GM19372 (cell line): ENCODE data around the gene CHD9NB.
"Not testable (repeated sequence)": the region's sequence is repeated elsewhere in the genome, so short reads cannot be mapped to it uniquely, and the experiment has no call there.

Experiments
- ATAC-seq: cut with Tn5 transposase; IDR thresholded peaks from one replicate; pipeline ENCODE4 v1.9.1; 2021; ENCODE audit warnings: mild to moderate bottlenecking, low read depth, moderate library complexity; ENCODE audit not compliant: unreplicated experiment

Gene CHD9NB

DNA sequence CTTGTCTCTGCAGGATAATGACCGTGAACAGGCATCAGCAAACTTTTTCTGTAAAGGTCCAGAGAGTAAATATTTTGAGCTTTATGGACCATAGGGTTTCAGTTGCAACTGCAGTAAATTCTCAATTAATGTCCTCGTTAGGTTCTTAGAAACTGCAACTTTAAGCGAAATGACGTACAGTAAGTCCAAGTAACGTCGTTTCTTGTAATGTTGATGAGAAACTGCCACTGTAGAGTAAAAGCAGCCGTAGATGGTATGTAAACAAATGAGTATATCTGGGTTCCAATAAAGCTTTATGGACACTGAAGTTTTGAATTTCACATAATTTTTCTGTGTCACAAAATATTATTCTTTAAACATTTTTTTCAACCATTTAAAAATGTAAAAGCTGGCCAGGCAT is 7.0 kb upstream of the CHD9NB start:
- no peak for ATAC-seq

DNA sequence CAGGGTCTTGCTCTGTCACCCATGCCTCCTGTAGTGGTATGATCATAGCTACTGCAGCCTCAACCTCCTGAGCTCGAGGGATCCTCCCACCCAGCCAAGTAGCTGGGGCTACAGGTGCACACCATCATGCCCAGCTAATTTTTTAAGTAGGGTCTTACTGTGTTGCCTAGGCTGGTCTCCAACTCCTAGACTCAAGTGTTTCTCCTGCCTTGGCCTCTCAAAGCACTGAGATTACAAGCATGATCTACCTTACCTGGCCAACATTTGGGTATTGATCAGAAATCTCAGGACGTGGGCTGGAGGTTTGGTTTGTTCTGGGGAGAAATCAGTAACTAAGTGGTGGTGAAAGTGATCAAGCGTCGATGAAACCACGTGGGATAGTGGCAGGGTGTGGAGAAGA is 6.2 kb upstream of the CHD9NB start:
- no peak for ATAC-seq

DNA sequence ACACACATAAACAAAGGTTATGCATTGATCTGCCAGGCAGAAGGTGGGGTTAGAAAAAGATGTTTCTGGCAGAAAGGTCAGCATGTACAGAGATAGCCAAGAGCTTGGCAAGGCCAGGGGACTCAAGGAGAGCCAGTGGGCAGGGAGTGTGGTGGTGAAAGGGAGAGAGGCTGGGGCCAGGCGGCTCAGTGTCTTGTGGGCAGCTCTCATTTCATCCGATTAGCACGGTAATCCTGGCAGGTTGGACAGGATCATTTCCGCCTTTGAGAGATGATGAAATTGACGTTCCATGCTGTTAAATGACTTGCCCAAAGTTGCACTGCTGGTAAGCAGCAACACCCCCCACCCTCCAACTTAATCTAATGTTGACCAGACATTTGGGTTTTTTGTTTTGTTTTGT is 5.7 kb upstream of the CHD9NB start:
- no peak for ATAC-seq

DNA sequence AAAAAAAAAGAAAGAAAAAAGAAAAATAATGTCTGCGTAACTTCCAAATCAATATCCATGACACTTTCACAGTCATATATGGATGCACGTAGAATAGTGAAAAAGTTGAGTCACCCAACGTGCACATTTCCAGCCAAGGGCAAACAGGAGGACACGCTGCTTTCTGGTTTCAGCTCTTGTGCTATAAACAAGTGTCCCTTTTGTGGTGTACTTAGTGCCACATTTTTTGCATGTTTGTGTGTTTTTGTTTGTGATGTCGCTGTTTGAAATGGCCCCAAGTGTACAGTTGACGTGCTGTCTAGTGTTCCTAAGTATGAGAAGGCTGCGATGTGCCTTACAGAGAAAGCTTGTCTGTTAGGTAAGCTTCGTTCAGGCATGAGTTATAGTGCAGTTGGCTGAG is 5.0 kb upstream of the CHD9NB start:
- ATAC-seq = no peak

DNA sequence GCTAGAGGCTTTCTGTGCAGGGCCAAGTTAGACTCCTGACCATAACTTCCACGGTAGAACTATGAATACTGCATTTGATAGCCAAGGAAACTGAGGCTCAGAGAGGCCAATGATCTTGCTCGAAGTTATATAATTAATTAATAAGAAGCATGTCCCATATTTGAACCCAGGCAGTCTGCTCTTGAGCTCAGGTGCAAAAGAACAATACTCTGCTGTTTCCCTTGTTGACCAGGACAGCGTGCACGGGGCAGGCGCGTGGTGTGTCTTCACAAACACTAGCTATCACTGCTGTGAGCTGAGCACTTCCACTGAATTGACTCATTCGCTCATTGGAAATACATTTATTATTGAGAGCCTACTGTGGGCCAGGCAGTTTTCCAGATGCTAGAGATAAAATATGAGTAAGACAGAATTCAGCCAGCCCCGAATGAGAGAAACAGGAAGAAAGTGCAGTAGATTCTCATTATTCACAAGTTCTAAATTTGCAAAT is 3.7 kb upstream of the CHD9NB start:
- no peak for ATAC-seq

DNA sequence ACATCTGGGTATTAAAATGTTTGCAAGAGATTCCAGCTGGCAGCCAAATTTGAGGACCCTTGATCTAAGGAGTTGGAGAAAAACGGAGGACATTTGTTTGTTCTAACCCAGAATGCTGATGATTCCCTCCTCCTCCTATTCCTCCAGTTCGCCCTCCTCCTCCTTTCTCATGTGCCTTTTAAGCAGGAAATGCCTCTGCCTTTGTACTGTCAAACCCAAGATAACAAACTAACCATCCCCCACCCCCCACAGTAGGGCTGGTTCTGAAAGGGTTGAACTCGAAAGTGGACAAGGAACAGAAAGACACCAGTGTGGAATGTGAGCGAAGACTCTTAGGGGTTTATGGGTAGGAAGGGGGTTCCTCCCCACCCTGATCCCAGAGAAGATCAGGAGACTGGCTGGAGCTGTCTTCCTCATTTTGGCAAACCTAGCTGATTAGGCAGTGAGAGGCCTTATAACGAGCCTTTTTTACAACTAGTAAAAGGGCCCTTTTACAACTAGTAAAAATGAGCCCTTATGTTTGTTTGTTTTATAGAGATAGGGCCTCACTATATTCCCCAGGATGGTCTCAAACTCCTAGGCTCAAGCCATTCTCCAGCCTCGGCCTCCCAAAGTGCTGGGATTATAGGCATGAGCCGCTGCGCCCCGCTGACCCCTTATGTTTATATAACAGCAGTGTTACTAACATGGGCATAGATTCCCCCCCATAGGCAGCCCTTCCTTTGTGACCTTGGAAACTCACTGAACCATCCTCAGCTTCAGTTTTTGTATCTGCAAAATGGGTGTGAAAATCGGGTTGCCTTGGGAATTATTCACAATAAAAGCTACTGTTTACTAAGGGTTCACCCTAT is 3.1 kb upstream of the CHD9NB start:
- ATAC-seq = no peak

DNA sequence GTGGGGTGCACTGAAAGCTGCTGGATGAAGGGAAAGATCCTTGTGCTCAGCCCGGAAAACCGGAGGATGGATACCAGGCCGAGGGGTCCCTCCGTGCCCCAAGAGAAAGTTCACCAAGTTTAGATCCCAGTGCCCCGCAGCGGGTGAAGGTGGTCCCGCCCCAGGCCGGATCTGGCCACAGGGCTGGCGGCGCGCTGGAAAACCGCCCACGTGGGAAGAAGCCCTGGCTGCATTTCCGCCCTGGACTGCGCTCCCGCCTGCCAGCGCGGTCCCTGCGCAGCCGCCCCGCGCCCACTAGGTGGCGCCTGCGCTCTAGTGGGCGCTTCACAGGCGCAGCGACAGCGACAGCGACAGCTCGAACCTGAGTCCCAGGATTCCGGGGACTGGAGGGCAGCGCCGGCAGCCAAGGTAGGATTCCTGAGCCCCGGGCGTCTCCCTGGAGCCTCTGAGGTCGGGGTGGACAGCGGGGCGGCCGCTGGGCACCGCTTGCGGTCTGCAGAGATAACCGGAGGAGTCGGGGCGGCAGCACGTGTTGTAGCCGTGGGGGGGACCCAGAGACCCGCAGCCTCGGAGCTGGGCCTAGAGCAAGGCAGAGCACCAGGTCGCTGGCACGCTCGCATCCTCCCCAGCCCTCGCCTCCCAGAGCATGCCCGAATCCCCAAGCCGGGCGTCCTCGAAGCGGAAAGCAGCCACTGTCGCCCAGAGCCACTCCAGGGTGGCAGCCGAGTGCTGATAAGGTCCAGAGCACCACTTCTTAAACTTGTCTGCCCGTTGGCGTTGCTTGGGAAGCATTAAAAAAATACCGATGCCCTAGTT is 2.2 kb upstream of the CHD9NB start, which contains the start of gene CHD9:
Gene CHD9, plus strand, starts transcription at position 322 of the 816 bp plus-strand sequence. CDS start 101,099 bp downstream, outside the sequence.
- peak; percentile 77 for ATAC-seq

DNA sequence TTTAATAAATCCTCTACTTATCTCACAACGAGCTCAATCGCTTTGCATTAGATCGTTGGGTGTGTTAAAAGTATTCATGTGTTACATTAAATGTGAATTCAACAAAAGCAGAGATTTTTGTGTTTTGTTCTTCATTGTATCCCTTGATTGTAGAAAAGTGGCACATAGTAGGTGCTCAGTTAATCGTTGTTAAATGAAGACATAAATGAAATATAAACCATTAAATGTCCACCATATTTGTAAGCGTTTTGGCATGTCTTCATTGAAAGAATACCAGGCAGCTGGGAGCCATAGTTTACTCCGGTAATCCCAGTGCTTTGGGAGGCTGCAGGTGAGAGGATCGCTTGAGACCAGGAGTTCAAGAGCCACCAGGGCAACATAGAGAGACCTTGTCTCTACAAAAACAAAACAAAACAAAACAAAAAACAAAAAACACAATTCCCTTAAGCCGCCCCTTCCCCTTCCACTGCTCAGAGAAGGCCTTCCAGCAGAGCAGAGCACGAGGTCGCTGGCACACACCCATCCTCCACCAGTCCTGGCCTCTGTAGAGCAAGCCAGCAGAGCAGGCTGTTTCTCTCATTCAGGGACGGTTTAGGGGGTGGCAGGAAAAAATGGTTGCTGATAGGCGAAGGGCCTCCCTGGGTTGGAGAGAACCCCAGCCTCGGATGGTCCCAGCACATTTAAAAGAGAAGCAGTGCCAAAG is 1.4 kb upstream of the CHD9NB start:
- peak; percentile 38 for ATAC-seq

DNA sequence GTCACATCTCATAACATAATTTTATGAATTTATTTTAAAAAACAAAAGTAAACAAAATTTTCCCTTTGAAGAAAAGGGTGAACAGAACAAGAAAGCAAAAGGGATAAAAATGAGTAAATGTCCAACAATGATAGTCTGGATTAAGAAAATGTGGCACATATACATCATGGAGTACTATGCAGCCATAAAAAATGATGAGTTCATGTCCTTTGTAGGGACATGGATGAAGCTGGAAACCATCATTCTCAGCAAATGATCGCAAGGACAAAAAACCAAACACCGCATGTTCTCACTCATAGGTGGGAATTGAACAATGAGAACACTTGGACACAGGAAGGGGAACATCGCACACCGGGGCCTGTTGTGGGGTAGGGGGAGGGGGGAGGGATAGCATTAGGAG is 1.4 kb downstream of the CHD9NB start:
- ATAC-seq = not testable (repeated sequence)

DNA sequence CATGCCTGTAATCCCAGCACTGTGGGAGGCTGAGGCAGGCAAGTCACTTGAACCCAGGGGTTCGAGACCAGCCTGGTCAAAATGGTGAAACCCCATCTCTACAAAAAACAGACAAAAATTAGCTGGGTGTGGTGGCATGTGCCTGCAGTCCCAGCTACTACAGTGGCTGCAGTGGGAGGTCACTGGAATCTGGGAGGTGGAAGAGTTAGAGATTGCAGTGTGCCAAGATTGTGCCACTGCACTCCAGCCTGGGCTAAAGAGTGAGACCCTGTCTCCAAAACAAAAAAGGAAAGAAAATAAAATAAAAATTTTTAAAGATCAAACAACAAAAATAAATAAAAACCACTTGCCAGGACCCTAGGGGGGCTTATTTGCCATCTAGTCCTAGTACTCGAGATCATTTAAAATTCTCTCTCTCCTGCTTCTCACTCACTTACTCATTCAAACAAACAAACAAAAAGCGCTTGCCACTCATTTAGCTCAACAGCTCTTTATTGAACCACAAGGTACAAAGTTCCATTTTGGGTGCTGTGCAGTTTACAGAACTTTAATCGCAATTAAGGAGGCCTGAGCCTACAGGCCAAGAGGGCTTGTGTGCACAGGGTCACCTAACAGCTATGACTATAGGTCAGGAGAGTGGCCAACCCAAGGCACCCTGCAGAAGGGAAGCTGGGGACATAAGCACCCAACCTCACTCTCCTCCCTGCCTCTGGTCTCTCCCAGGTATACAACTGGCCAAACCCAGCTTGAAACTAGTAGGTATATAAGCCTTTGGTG is 4.4 kb downstream of the CHD9NB start:
- no peak for ATAC-seq

DNA sequence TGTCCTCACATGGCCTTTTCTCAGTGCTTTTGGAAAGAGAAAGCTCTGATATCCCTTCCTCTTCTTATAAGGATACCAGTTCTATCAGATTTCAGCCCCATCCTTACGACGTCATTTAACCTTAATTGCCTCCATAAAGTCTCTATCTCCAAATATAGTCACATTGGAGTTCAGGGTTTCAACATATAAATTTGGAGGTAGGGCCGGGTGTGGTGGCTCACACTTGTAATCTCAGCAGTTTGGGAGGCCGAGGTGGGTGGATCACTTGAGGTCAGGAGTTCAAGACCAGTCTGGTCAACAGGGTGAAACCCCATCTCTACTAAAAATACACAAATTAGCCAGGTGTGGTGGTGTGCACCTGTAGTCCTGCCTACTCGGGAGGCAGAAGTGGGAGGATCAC is 5.2 kb downstream of the CHD9NB start:
- ATAC-seq = not testable (repeated sequence)

DNA sequence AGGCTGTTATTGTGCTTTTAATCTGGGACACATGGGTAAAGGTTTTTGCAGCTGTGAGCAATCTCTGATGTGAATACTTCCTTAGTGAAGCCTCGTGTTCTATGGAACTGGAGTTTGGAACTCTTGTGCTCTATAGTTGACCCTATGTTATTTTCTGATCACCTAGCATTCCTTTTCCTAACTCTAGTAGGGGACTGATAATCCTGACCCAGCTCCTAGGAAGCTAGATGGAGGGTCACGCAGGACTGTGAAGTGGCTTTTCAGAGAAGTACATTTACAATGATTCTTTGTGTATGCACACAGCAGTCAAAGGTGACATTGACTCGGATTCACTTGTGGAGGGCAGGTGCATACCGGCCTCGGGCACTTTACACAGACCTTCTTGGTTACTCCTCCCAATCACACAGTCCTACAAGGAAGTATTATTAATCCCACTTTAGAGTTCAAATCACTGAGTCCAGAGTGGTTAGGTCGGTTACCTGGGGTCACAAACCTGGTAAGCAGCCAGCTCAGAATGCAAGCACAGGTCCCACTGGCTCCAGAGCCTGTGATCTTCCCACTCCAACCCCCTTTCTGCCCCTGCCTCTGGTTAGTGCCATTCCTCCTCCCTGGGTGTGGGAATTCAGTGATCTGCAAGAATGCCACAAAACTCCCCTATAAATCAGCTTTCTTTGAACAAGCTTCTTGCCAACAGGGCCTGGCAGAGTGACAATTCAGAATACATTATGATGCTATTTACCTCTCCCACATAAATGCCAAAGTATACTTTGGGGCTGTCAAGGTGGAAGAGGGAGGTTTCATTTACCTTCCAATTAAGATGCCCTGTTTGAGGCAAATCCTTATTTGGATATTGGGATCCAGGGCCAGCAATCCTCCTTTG is 7.1 kb downstream of the CHD9NB start:
- no peak for ATAC-seq

DNA sequence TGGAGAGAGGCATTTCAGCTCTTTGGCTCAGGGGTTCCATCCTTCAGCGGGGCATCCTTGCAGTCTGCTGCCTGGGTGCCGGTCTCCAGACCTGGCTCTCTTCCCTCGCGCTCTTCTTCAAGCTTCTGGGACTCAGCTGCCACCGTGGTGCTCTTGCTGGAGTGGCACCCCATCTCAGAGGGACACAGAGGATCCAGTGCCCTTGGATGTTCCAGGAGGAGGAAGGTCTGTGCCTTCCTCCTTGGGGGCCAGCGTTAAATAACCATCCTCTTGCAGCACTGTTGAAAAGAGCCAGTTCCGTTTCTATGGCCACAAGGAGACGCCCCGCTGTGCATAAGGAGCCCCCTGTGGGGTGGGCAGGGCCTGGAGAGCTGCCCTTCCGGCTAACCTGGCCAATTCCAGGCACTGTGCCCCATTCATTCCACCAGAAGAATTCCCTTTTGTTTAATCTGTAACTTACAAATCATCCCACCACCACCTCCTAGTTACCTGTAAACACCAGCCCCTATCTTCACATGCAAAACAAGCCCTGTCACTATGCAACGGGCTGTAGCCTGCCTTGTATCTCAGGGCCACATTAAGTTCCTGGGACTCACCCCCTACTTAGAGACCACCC is 8.6 kb downstream of the CHD9NB start:
- no peak for ATAC-seq

DNA sequence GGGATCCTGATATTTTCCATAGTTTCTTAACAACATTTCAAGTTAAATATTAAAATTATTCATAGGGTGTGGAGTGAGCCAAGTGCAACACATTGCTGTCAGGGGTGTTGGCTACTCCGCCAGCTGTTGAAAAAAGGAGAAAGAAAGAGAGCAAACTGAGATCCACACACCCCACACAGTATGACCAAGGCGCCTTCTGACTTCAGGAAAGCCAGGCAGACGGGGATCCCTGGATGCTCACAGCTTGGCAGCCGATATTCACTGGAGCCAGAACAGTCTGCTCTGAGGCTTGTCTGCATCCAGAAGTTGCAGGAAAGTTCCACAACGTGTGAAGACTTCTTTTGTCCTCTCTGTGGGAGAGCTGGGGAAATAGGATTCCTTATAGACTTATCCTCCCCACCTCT is 9.3 kb downstream of the CHD9NB start:
- no peak for ATAC-seq

DNA sequence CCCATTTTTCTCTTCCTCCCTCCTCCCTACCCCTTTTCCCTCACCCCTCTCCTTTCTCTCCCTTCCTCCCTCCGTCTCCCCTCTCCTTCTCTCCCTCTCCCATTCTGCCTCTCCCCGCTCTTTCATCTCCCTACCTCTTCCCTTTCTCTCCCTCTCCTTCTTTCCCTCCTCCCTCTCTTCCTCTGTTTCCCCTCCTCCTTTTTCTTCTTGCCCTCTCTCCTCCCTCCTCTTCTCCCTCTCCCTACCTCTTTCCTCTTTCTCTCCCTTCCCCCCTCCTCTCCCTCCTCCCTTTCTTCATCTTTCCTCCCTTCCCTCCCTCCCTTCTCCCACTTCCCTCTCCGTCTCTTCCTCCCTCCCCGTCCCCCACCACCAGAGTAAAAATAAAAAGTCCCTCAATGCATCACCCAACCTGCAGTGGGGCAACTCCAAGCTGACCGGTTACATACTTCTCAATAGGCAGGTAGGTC is 10.4 kb downstream of the CHD9NB start:
- no peak for ATAC-seq

DNA sequence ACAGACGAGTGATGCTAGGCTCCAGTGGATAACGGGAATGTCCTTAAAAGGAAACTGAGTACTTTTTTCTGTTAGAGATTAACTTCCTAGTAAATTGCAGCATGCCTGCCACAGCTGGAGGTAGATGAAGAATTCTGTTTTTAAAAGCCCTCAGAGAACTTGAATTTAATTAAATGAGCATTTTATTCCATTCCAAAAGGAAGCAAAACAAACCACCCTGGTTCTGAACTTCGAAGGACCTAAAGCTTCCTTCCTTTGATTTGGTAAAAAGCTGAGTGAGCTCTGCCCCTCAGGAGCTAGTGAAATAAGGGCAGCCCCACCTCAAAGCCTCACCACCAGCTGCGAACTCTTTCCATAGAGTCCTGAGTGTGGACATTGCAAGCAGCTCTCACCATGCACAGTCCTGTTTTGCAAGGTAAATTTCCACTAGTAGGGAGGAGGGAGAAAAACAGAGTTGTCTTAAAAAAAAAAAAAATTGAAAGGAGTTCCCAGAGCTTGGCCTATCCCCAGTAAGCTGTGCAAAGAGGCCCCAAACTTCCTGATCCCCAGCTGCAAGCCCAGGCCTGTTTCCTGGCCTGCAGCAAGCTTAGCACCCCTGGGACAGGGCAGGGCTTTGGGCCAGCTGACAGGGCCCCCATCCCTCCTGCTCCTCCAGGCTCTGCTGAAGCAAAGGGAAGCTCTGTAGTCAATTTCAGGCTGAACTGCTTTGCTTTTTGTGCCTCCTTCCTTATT is 11.2 kb downstream of the CHD9NB start:
- ATAC-seq = no peak

DNA sequence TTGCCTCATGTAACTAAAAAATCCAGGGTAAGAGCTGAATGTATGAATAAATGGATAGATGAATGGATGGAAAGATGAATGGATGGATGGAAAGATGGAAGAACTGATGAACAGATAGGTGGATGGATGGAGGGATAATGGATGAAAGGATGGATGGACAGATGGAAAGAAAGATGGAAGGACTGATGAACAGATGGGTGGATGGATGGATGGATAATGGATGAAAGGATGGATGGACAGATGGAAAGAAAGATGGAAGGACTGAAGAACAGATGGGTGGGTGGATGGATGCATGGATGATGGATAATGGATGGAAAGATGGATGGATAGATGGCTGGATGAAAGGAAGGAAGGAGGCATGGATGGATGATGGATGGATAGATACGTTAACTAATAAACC is 11.9 kb downstream of the CHD9NB start:
- no peak for ATAC-seq

DNA sequence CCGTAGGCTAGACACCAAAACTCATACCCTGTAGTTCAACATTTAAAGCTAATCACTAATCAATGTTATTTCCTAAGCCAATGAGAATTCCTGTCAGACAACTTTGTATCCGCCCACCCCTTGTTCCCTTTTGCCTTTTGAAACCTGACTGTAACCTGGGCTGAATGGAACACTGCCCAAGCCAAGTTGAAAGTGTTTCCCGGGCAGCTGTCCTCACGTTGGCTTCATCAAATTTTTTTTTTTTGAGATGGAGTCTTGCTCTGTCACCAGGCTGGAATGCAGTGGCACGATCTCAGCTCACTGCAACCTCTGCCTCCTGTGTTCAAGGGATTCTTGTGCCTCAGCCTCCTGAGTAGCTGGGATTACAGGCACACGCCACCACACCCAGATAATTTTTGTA is 16.0 kb downstream of the CHD9NB start:
- ATAC-seq = not testable (repeated sequence)
